GM19328 (cell line): ENCODE measurements around the gene TBC1D14.
"Not testable (repeated sequence)": the region's sequence is repeated elsewhere in the genome, so short reads cannot be mapped to it uniquely, and the experiment has no call there.

Experiments used
- ATAC-seq: cut with Tn5 transposase; IDR thresholded peaks from one replicate; pipeline ENCODE4 v1.9.1; 2021; ENCODE audit warnings: mild to moderate bottlenecking, moderate library complexity; ENCODE audit not compliant: unreplicated experiment

Gene TBC1D14

GRCh38 chr4:6889736-6890324 lies 19.8 kb upstream of the TBC1D14 start:
- ATAC-seq, result no peak

- ATAC-seq, result no peak
These were observed 19.3 kb upstream of the TBC1D14 start for GRCh38 chr4:6890358-6890757.

GRCh38 chr4:6890971-6891370 lies 18.7 kb upstream of the TBC1D14 start:
- ATAC-seq, result not testable (repeated sequence)

- ATAC-seq, result no peak
These were observed 18.0 kb upstream of the TBC1D14 start for GRCh38 chr4:6891436-6892170.

GRCh38 chr4:6892190-6892908 lies 17.3 kb upstream of the TBC1D14 start:
- no peak for ATAC-seq

GRCh38 chr4:6892909-6893202 lies 16.8 kb upstream of the TBC1D14 start:
- ATAC-seq, result no peak

- no peak for ATAC-seq
These were observed 16.1 kb upstream of the TBC1D14 start for GRCh38 chr4:6893449-6894085.

GRCh38 chr4:6894086-6894478 lies 15.5 kb upstream of the TBC1D14 start:
- ATAC-seq, result no peak

- no peak for ATAC-seq
These were observed 14.8 kb upstream of the TBC1D14 start for GRCh38 chr4:6894528-6895498.

GRCh38 chr4:6896035-6896434 lies 13.6 kb upstream of the TBC1D14 start:
- ATAC-seq, result no peak

GRCh38 chr4:6898763-6899162 lies 10.9 kb upstream of the TBC1D14 start:
- ATAC-seq, result no peak

- no peak for ATAC-seq
These were observed 9.3 kb upstream of the TBC1D14 start for GRCh38 chr4:6900181-6900812.

- ATAC-seq, result no peak
These were observed 8.7 kb upstream of the TBC1D14 start for GRCh38 chr4:6900956-6901355.

- ATAC-seq, result no peak
These were observed 7.8 kb upstream of the TBC1D14 start for GRCh38 chr4:6901669-6902317.

- ATAC-seq, result no peak
These were observed 7.1 kb upstream of the TBC1D14 start for GRCh38 chr4:6902318-6903042.

- no peak for ATAC-seq
These were observed 3.8 kb upstream of the TBC1D14 start for GRCh38 chr4:6905516-6906445.

GRCh38 chr4:6906486-6906885 lies 3.1 kb upstream of the TBC1D14 start:
- ATAC-seq, result not testable (repeated sequence)

- no peak for ATAC-seq
These were observed 1.9 kb upstream of the TBC1D14 start for GRCh38 chr4:6907658-6908191.
